HG02610 (cell line): ENCODE measurements around the gene PHF3.
A peak's percentile ranks its signal among the peaks of the same experiment; 100 is the strongest.

ENCODE experiments used
- ATAC-seq: cut with Tn5 transposase; IDR thresholded peaks from one replicate; pipeline ENCODE4 v1.9.1; 2021; ENCODE audit warnings: mild to moderate bottlenecking, moderate library complexity; ENCODE audit not compliant: unreplicated experiment

PHF3 gene

DNA sequence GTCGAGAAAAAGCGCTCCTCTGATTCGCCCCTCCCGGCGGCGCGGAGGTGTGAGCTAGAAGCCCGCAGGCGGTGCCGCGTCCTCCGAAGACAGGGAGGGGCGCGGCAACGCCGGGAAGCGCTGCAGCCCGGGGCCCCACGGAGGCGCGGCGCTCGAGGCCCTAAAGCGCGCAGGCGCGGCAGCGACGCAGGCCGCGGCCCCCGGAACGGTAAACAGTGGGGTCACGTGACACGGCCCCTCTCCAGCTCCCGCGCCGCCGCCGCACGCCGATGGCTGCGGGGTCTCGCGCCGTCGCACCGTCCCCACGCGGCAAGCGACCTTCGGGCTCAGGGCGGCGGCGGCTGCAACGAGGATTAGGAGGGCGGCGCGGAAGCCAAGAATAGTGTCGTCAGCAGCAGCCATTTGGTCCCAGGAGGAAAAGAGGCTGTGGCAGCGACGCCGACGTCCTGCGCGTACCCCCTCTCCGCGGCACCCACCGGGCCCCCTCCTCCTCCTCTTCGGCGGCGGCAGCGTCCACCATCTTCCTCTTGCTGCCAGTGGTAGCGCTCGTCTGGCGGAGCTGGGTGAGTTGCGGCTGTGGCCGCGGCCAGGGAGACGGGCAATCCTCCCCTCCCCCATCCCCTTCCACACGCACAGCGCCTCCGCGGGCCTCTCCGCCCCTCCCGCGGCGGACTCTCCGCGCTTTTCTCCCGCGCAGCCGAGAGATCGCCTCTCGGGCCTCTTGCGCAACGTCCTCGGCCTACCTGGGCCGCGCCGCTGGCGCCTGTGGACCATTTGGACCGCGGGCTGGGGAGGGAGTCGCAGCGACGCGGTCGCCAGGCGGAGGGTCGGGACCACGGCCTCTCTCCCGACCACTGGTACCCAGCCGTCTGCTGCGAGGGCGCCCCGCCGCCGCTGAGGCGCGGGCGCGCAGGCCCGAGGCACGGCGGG, at the start of gene PHF3:
Gene PHF3, plus strand, starts transcription at position 215 of the 930 bp plus-strand sequence. CDS start 10,750 bp downstream, outside the sequence.
- peak; percentile 91 for ATAC-seq

GRCh38 chr6:63589952-63590411, 45.6 kb upstream of the PHF3 start:
- no peak for ATAC-seq

GRCh38 chr6:63592886-63593285, 42.7 kb upstream of the PHF3 start:
- no peak for ATAC-seq

GRCh38 chr6:63597141-63598048, 38.2 kb upstream of the PHF3 start:
- no peak for ATAC-seq

DNA sequence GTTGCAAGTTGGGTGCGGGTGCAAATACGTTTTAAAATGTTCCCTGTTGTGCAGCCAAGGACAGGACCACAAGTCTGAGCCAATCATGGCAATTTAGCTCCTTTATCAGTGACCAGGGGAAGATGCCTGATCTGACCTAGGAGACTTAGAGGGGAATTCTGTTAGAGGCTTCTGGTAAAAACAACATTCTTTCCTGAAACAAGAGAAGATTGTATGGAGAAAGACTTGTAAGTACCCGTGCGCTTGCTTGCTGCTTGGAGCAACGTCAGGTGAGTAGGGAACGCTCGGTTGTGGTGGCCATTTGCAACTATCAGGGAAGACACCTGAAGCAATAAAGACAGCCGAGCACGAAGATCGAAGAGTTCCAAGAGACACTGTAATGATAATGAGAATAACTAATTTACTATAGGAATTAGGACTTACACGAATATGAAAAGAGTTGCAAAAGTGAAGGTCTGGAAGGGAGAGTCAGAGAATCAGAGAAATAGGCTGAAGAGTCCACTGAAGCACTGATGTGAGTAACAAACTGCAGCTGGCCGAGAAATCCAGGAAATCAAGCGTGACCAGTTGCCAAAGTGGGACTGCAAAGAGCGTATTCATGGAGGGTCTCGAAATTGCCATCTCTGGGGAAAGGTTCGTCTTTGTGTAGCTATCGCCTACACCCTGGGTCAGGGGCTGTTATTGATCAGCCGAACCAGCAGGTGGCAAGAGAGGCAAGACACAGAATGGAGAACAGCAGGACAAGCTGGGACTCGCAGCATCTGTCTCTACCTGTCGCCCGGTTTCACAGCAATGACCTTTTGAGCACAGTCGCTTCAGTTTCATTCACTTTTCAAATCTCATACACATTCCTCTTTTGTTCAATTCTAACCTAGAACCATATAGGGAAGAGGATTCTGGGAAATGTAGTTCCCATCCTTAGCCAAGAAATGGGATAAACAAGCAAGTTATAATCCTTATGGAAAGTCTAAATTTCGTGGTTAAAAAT, 37.3 kb upstream of the PHF3 start:
- ATAC-seq: peak; percentile 99

DNA sequence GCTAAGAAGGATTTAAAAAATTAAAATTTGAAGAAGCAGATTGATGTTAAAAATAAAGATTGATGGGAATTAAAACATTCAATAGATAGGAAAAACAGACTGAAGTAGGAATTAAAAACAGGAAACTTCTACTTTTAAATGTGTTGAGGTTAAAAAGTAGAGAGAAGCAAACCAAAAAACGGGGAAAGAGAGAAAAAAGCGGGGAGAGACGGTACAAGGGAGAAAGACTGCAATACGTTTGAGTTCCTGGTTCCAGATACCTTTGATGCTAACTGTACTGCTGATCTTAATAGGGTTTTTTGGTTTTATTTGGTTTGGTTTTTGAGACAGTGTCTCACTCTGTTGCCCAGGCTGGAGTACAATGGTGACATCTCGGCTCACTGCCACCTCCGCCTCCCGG, 36.4 kb upstream of the PHF3 start:
- ATAC-seq: no peak

GRCh38 chr6:63600136-63600535, 35.5 kb upstream of the PHF3 start:
- no peak for ATAC-seq

DNA sequence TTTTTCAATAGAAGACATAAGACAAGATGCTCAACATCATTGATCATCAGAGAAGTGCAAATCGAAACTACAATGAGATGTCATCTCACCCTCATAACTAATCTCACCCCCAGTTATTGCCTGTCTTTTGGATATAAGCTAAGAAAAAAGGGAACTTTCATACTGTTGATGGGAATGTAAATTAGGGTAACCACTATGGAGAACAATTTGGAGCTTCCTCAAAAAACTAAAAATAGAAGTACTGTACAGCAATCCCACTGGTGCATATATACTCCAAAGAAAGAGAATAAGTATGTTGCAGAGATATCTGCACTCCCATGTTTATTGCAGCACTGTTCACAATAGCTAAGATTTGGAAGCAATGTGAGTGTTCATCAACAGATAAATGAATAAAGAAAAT, 26.4 kb upstream of the PHF3 start:
- ATAC-seq: no peak

- no peak for ATAC-seq
Measured at GRCh38 chr6:63610944-63611343, 24.7 kb upstream of the PHF3 start.

DNA sequence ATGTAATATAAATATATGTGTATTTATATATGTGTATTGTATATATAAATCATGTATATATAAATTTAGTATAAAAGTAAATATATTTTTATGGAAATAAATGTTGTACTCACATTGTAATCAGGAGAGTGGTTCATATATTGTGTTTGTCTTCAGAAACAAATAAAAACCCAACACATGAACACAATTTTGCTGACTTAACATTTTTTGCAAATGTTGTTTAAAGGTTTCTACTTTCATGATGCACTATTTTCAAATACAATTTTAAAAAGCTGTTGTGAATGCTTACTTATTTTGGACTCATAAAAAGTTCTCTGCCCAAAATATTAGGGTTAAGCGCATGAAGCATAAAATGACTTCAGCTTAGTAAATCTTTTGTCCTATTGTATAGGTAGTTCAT, 24.0 kb upstream of the PHF3 start:
- no peak for ATAC-seq

DNA sequence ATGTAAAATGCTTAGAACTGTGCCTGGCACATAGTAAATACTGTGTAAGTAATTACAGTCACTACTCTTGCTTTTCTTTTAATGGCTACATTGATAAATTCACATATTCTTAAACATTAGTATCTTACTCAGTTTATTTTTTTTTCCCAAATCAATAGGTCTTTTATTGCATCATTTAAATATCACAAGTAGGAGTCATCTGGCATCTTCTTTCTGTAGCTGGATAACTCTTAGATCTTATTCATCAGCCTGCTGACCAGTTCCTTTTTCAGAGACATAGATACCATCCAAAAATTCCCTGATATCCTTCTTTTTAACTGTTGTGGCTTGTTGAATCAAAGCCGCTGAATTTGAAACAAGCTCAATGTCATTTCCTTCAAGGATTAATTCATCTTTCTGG, 20.0 kb upstream of the PHF3 start:
- no peak for ATAC-seq

DNA sequence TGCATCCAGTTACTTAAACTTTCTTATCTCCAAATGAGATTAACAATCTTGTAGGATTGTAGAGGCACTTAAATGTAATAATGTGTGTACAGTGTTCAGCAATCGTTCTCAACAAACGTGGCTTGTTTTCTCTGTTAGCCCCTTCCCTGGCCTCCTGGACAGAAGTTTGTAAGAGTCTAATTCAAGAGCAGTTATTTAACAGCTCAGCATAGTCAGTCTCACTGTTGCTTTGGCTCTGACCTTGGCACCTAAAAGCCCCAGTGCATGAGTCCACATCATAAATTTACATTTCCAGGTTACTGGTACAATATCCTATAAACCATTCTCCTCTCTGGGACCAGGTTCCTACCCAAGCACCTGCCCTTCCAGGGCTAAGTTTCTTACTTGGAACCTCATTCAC, 11.5 kb upstream of the PHF3 start:
- ATAC-seq: no peak

DNA sequence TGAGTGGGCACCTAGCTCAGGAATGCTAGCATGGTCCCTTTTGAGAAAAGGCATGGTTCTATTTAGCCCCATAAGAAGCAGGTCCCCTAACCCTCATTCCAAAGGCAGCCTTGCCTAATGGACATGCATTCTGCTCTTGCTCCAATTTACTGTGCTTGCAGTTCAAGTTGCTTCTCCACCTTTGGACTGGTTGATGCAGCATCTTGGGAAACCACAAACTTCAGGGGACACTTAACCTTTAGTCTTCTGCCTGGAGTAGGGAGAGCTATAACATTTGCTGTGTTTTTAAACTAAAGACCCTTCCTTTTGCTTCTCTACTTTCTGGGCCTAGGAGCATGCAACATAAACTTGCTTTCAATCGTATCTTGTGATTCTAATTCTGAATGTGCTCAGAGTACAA, 5.1 kb upstream of the PHF3 start:
- no peak for ATAC-seq

GRCh38 chr6:63634630-63635029, 972 bp upstream of the PHF3 start:
- ATAC-seq: no peak

DNA sequence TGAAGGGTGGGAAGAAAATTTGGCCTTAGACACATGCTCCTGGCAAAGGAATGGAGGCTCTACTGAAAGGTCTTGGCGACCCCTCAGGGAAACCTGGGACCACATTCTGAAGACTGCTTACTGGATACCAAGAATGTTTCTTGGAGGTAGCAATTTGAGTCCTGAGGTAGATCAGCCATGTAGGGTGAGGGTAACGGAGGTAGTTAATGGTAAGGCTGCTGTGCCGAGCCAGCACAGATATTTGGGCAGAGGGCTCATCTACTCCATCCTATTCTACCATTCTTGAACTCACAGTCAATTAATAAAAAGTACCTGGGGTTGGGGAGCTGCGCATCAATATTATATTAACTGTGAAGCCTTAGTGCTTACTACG, 401 bp upstream of the PHF3 start:
- peak; percentile 19 for ATAC-seq

- peak; percentile 8 for ATAC-seq
Measured at GRCh38 chr6:63636518-63637021, 968 bp downstream of the PHF3 start.

DNA sequence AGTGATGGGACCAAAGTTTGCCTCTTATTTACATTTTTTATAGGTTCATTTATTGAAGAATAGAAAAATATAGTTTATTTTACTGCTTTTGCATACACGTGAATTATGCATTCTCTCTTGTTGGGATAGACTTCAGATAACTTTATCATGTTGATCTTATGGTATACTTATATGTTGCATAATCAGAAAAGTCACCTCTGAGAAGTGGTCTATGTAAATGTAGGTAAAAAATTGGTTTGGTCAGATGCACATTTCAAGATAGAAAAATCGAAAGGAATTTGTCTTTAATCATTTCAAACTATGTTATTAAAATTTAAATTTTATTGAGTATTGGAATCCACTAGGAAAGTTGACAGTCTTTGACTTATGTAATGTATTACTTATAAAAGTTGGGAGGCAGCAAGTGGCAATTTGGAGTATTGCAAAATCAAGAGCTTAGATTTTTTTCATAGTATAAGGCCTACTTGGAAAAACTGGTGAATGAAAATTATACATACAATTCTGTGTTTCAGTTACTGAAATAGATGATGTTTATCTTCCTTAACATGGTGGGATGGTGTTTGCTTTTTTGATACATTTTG, 2.4 kb downstream of the PHF3 start:
- no peak for ATAC-seq

DNA sequence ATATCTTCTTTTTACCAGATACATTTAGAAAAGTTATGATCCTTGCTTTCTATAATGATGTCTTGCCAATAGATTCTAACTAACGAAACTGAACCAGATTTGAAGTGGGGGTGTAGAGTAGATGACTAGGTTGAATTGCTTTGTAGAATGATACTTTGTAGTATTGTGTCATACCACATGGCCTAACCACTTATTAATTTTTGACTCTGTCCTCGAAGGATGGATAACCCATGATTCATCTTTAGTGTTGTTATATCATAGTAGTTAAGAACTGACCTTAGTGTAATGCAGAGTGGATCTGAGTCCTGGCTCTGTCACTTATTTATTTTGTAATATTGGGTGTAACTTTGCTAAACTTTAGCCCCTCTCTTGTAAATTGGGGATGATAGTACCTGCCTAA, 4.5 kb downstream of the PHF3 start:
- ATAC-seq: no peak

DNA sequence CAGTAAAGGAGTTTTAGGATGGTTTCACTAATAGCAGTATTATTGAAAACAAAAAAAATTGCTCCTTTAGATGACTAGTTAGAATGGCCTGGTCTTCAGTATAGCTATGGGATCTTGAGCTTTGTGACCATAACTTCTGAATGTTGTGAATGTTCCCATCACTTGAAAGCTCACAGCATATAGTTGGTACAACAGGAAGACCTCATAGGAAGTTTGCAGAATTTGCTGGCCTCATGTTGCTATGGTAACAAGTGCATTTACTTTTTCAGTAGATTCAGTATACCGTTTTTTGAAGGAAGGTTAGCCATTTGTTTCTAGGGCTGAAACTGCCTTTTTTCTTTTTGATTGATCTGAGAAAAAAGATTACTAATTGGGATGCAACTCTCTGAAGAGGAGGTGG, 8.3 kb downstream of the PHF3 start:
- no peak for ATAC-seq
